Measurements from ENCODE around the gene TMEM37.

The TMEM37 gene

GRCh38 chr2:119434664-119435063, 3.0 kb downstream of the TMEM37 start:
- intact Hi-C loops (cut with micrococcal nuclease): no loop called here
- no peak overlapping the region for H3K4me3 Mint-ChIP-seq
- peaks cover 57% of the 10 kb centered on the region for H3K36me3 Mint-ChIP-seq (ENCODE audit: low read depth)
- no peaks in the 10 kb centered on the region for H3K9me3 Mint-ChIP-seq
- H3K4me1 Mint-ChIP-seq (ENCODE audit: low read depth): peaks cover 33% of the 10 kb centered on the region
- H3K27me3 Mint-ChIP-seq: peaks cover 61% of the 10 kb centered on the region
- H3K27ac Mint-ChIP-seq: no peak overlapping the region

- H3K27ac Mint-ChIP-seq: no peak overlapping the region
- intact Hi-C loops (cut with micrococcal nuclease): no loop called here
- H3K9me3 Mint-ChIP-seq: no peaks in the 10 kb centered on the region
- H3K4me1 Mint-ChIP-seq (ENCODE audit: low read depth): peaks cover 27% of the 10 kb centered on the region
- no peak overlapping the region for H3K4me3 Mint-ChIP-seq
- peaks cover 57% of the 10 kb centered on the region for H3K36me3 Mint-ChIP-seq (ENCODE audit: low read depth)
- peaks cover 56% of the 10 kb centered on the region for H3K27me3 Mint-ChIP-seq
Observed at GRCh38 chr2:119435081-119435952, 3.7 kb downstream of the TMEM37 start.

- H3K9me3 Mint-ChIP-seq: no peaks in the 10 kb centered on the region
- H3K4me1 Mint-ChIP-seq (ENCODE audit: low read depth): peaks cover 21% of the 10 kb centered on the region
- intact Hi-C loops (cut with micrococcal nuclease): no loop called here
- H3K27me3 Mint-ChIP-seq: peaks cover 50% of the 10 kb centered on the region
- no peak overlapping the region for H3K27ac Mint-ChIP-seq
- H3K36me3 Mint-ChIP-seq (ENCODE audit: low read depth): peaks cover 57% of the 10 kb centered on the region
- H3K4me3 Mint-ChIP-seq: no peak overlapping the region
Observed at GRCh38 chr2:119435953-119436297, 4.3 kb downstream of the TMEM37 start.

GRCh38 chr2:119436993-119437772, 5.5 kb downstream of the TMEM37 start:
- Mint-ChIP-seq H3K4me1 (ENCODE audit: low read depth) (peaks cover 13% of the 10 kb centered on the region), H3K27ac (no peak overlapping the region), H3K36me3 (ENCODE audit: low read depth) (peaks cover 57% of the 10 kb centered on the region), H3K9me3 (no peaks in the 10 kb centered on the region), H3K4me3 (no peak overlapping the region), H3K27me3 (peaks cover 42% of the 10 kb centered on the region)
- intact Hi-C loops (cut with micrococcal nuclease): no loop called here

GRCh38 chr2:119438128-119438656, 6.5 kb downstream of the TMEM37 start:
- H3K9me3 Mint-ChIP-seq: no peaks in the 10 kb centered on the region
- no peak overlapping the region for H3K27ac Mint-ChIP-seq
- peaks cover 47% of the 10 kb centered on the region for H3K36me3 Mint-ChIP-seq (ENCODE audit: low read depth)
- no peak overlapping the region for H3K4me3 Mint-ChIP-seq
- peaks cover 35% of the 10 kb centered on the region for H3K27me3 Mint-ChIP-seq
- intact Hi-C loops (cut with micrococcal nuclease): no loop called here
- H3K4me1 Mint-ChIP-seq (ENCODE audit: low read depth): peaks cover 3% of the 10 kb centered on the region

GRCh38 chr2:119438726-119439284, 7.2 kb downstream of the TMEM37 start:
- Mint-ChIP-seq H3K36me3 (ENCODE audit: low read depth) (peaks cover 43% of the 10 kb centered on the region), H3K4me1 (ENCODE audit: low read depth) (no peaks in the 10 kb centered on the region), H3K4me3 (no peak overlapping the region), H3K9me3 (no peaks in the 10 kb centered on the region), H3K27ac (no peak overlapping the region), H3K27me3 (peaks cover 31% of the 10 kb centered on the region)
- intact Hi-C loops (cut with micrococcal nuclease): no loop called here

GRCh38 chr2:119439574-119440500, 8.2 kb downstream of the TMEM37 start:
- peaks cover 43% of the 10 kb centered on the region for H3K36me3 Mint-ChIP-seq (ENCODE audit: low read depth)
- H3K27me3 Mint-ChIP-seq: peaks cover 23% of the 10 kb centered on the region
- no peak overlapping the region for H3K27ac Mint-ChIP-seq
- no peak overlapping the region for H3K4me3 Mint-ChIP-seq
- intact Hi-C loops (cut with micrococcal nuclease): no loop called here
- H3K4me1 Mint-ChIP-seq (ENCODE audit: low read depth): no peaks in the 10 kb centered on the region
- H3K9me3 Mint-ChIP-seq: no peaks in the 10 kb centered on the region

GRCh38 chr2:119440501-119440870, 8.8 kb downstream of the TMEM37 start:
- Mint-ChIP-seq H3K27ac (no peak overlapping the region), H3K36me3 (ENCODE audit: low read depth) (peaks cover 40% of the 10 kb centered on the region), H3K4me3 (no peak overlapping the region)

GRCh38 chr2:119440873-119441272, 9.2 kb downstream of the TMEM37 start:
- H3K27me3 Mint-ChIP-seq: peaks cover 15% of the 10 kb centered on the region
- H3K4me1 Mint-ChIP-seq (ENCODE audit: low read depth): peaks cover 2% of the 10 kb centered on the region
- intact Hi-C loops (cut with micrococcal nuclease): no loop called here
- no peak overlapping the region for H3K27ac Mint-ChIP-seq
- no peaks in the 10 kb centered on the region for H3K9me3 Mint-ChIP-seq
- peaks cover 36% of the 10 kb centered on the region for H3K36me3 Mint-ChIP-seq (ENCODE audit: low read depth)
- H3K4me3 Mint-ChIP-seq: no peak overlapping the region

More at GRCh38 chr2:119440501-119440870, 8.8 kb downstream of the TMEM37 start:
- intact Hi-C loops (cut with micrococcal nuclease): no loop called here
- Mint-ChIP-seq H3K27me3 (peaks cover 19% of the 10 kb centered on the region), H3K4me1 (ENCODE audit: low read depth) (no peaks in the 10 kb centered on the region), H3K9me3 (no peaks in the 10 kb centered on the region)

GRCh38 chr2:119441376-119442225, 9.9 kb downstream of the TMEM37 start:
- H3K9me3 Mint-ChIP-seq: no peaks in the 10 kb centered on the region
- H3K27ac Mint-ChIP-seq: no peak overlapping the region
- peaks cover 10% of the 10 kb centered on the region for H3K4me1 Mint-ChIP-seq (ENCODE audit: low read depth)
- peaks cover 20% of the 10 kb centered on the region for H3K27me3 Mint-ChIP-seq
- intact Hi-C loops (cut with micrococcal nuclease): no loop called here
- H3K4me3 Mint-ChIP-seq: no peak overlapping the region
- H3K36me3 Mint-ChIP-seq (ENCODE audit: low read depth): peaks cover 29% of the 10 kb centered on the region

- no peak overlapping the region for H3K27ac Mint-ChIP-seq
- intact Hi-C loops (cut with micrococcal nuclease): no loop called here
- peaks cover 23% of the 10 kb centered on the region for H3K36me3 Mint-ChIP-seq (ENCODE audit: low read depth)
- no peak overlapping the region for H3K4me3 Mint-ChIP-seq
- no peaks in the 10 kb centered on the region for H3K9me3 Mint-ChIP-seq
- peaks cover 10% of the 10 kb centered on the region for H3K4me1 Mint-ChIP-seq (ENCODE audit: low read depth)
- peaks cover 20% of the 10 kb centered on the region for H3K27me3 Mint-ChIP-seq
Observed at GRCh38 chr2:119442226-119442619, 10.6 kb downstream of the TMEM37 start.

- intact Hi-C loops (cut with micrococcal nuclease): no loop called here
- Mint-ChIP-seq H3K4me1 (ENCODE audit: low read depth) (peaks cover 10% of the 10 kb centered on the region), H3K27me3 (peaks cover 22% of the 10 kb centered on the region), H3K27ac (no peak overlapping the region), H3K36me3 (ENCODE audit: low read depth) (peaks cover 18% of the 10 kb centered on the region), H3K9me3 (no peaks in the 10 kb centered on the region), H3K4me3 (no peak overlapping the region)
Observed at GRCh38 chr2:119442850-119443249, 11.2 kb downstream of the TMEM37 start.

Data from dendritic cell treated with granulocyte-macrophage colony-stimulating factor and Interleukin-4, amounts not matched to agents 40 ng/mL and 50 ng/mL, for 4 days (primary cell).